DMS153 treated with DMSO at 0.1 percent for 48 hours (cell line): ENCODE data around the gene RDH13.
"Not testable (repeated sequence)": the region's sequence is repeated elsewhere in the genome, so short reads cannot be mapped to it uniquely, and the experiment has no call there.

ENCODE experiments used
- DNase-seq: peaks from one replicate; lab custom pipeline; 2025; ENCODE audit not compliant: unreplicated experiment; lab: John Stamatoyannopoulos, UW

Gene RDH13

DNA sequence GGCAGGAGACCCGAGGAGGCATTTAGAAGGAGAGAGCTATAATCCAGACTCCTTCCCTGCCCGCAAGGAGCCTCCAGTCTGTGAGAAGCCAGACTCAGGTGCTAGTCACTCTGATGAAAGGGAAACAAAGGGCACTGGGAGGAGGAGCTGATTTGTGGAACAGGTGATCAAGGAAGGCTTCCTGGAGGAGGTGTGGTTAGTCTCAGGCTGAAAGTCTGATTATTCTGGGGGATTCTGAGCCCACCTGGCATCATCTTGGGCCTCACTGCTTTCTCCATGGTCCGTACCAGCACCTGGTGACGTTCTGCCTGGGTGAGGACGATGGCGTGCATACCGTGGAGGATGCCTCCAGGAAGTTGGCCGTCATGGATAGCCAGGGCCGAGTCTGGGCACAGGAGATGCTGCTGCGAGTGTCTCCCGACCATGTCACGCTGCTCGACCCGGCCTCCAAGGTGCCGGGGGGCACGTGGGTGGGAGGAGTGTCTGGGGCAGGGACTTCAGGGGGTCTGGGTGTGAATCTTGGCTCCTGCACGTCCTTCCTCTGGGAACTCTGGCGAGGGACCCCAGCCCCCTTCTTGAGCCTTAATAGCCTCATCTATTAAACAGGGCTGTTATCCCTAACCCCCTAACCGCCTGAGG is 16.6 kb upstream of the RDH13 start:
- DNase-seq: no peak

DNA sequence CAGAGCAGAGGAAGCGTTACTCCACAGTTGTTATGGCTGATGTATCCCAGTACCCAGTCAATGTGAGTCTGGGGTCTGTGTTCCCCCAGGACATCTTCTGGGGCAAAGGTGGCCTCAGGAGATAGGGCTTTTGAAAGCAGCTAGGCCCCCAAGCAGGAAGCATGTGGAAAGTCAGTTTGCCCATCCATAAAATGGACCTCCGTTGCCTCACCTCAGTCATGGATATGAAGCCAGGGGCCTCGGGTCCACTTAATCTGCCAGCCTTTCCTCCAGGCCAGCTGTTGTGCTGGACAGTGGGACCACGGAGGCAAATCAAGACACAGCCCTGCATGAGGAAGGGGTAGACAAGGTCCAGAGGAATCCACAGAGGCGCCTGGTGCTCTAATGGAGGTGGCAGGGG is 16.0 kb upstream of the RDH13 start:
- no peak for DNase-seq

DNA sequence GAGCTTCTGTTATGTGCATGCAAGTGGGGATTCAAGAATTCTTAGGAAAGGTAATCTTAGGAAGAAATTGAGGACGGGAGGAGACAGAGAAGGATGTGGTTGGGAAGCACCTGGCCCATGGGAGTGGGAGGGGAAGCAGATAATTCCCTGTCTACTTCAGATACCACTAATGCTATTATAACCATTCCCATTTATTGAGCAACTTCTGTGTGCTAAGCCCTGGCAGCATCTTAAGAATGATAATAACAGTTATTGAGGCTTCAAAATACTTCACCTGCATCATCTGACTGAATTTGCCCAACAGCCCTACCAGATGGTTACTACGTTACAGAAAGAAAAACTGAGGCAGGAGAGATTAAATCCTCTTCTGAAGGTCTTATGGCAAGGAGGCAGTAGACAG is 14.2 kb upstream of the RDH13 start:
- no peak for DNase-seq

DNA sequence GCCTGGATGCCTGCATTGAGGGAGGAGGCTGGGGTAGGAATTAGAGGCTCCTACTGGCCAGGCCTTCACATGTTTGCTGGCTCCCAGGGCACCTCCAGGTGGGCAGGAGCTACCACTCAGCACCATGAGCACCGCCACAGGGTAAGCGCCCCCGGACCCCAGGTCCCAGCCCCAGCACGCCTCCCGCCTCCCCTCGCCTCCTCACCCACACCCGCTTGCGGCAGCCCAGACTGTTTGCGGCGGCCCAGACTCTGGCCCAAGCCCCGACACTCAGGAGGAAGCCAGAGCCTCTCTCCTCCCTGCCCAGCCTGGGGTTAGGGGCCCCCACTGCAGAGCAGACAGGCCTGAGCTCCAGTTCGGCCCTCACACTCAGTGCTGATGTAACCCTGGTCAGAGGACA is 13.4 kb upstream of the RDH13 start:
- DNase-seq: no peak

DNA sequence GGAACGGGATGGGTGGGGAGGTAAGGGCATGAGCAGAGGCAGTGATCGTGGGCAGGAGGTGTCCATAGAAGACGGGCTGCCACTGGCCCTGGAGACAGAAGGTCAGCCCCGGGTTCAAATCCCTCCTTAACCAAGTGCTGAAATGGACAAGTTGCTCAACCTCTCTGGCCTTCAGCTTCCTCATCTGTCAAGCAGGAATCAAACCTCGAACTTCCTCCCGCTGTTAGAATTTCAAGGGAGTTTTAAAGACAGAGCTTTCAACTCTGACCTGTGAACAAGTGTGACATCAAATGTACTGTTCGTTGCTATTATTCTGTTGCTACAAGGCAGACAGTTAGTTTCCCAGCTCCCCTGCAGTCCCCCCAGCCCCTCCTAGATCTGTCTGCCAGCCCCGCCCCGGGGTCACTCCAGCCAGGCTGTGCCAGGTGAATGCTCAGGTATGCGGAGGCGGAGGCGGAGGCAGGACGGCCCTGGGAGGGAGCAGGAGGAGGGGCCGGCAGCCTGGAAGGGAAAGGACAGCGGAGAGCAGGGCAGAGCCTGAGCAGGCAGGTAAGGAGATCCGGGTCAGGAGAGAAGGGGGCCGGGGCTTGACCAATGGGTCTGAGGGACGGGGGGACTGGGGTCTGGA is 12.5 kb upstream of the RDH13 start, which contains the start of gene EPS8L1:
TSS of gene EPS8L1 (plus strand) at position 499 of the 628 bp plus-strand sequence. CDS start 576 bp downstream, outside the sequence.
- DNase-seq: no peak

DNA sequence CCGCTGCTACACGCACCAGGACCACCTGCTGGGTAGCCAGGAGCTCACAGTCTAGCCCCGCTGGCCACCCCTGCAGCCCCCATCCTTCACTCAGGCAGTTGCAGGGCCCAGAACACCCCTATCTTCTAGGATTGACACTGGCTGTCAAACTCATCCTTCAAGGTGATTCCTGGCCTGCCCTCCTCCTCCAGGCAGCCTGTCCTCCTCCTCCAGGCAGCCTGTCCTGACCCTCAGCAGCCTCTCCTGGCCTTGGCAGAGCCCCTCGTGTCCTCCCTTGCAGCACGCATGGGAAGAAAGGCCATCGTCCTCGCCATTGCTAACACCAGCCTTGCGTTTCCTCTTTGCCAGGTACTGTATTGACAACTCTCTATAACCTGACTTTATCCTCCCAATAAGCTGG is 9.0 kb upstream of the RDH13 start:
- no peak for DNase-seq

DNA sequence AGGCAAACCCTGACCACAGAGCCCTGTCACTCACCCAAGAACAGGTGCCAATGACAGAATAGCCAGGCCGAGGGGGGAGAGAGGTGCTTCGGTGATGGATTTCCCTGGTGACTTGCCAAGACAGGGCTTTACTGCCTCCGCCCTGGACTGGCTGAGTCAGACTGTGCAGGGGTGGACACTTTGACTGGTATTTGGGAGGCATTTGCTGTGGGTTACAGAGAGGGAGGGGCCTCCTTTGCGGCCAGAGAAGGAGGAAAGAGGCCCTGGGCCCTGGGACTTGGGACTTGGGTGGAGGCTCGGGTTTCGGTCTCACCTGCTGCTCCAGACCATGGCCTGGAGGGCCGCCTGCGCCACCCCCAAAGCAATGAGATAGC is 8.2 kb upstream of the RDH13 start:
- DNase-seq: no peak

DNA sequence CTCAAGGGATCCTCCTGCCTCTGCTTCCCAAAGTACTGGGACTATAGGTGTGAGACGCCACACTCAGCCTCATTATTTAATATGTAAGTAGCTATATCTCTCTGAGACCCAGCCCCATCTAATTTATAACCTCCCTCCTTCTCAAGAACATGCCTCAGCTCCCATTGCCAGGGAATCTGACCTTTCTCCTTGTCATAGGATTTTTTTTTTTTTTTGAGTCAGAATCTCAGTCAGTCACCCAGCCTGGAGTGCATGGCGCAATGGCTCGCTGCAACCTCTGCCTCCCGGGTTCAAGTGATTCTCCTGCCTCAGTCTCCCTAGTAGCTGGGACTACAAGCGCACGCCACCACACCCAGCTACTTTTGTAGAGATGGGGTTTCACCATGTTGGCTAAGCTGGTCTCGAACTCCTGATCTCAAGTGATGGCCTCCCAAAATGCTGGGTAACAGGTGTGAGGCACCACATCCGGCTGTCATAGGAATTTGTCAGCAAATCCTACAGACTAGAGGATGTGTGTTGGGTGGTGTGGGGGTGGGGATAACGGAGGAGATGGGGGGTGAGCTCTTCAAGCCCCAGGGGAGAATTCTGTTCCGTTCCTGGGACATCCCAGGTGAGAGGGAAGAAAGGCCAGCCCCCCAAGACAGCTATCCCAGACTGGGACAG is 7.6 kb upstream of the RDH13 start:
- DNase-seq: no peak

DNA sequence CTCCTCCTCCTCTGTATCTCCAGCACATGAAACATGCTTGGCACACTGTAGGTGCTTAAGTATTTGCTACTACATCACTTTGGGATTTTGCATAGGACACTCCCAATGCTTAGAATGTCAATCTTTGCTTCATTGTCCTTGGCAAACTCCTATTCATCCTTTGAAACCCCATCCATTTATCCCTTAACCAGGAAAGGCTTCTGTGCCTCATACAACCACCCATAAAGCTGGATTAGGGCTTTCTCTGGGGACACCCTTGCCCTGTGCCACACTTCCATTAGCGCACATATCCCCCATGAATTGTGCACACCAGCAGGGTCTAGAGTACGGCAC is 6.9 kb upstream of the RDH13 start:
- DNase-seq: no peak

DNA sequence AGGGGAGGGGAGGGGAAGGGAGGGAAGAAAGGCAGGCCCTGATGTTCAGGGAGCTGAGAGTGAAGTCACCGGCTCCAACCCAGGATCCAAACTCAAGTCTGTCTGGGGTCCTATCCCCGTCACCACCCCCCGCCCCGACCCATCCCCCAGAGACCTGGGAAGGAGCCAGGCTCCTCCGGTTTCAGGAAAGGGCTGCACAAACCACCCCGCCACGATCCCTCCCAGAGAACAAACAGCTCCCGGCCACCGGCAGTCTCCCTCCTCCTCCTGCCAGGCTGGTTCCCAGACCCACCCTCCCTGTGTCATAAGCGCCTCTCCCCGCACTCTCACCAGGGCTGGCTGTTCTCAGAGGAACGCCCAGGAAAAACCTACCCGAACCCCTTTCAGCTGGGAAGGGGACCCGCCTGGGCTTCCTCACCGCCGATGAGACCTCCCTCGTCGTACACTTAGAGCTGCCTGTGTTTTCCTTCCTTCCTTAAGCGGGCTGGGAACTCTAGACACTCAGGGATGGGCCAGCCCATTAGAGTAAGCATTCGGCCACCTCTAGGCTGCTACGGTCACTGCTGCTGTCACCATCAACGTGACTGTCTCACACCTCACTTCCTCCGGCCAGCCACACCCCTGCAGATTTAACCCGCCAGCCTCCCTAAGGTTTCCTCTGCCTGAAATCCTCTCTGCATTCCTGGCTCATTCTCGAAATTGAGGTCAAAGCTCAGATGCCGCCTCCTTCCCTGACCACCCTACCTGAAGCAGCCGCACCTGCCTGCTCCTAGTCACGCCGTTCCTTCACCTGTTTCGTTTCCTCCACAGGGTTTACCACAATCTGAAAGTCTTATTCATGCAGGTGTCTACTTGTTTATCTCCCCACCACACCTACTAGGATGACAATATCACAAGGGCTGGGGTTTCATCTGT is 6.3 kb upstream of the RDH13 start:
- peak; percentile 29 for DNase-seq

DNA sequence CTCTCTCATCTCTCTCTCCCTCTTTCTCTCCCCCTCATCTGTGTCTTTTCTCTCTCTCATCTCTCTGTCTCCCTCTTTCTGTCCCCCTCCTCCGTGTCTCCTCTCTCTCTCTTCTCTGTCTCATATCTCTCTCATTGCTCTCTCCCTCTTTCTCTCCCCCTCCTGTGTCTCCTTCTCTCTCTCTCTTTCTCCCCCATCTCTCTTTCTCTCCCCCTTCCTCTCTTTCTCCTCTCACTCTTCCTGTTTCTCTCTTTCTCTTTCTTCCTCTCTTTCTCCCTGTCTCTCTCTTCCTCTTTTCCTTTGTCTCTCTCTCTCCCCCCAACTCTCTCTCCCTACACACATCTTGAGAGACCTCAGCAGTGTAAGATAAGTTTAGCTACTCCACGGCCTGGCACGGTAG is 4.9 kb upstream of the RDH13 start:
- DNase-seq: no peak

DNA sequence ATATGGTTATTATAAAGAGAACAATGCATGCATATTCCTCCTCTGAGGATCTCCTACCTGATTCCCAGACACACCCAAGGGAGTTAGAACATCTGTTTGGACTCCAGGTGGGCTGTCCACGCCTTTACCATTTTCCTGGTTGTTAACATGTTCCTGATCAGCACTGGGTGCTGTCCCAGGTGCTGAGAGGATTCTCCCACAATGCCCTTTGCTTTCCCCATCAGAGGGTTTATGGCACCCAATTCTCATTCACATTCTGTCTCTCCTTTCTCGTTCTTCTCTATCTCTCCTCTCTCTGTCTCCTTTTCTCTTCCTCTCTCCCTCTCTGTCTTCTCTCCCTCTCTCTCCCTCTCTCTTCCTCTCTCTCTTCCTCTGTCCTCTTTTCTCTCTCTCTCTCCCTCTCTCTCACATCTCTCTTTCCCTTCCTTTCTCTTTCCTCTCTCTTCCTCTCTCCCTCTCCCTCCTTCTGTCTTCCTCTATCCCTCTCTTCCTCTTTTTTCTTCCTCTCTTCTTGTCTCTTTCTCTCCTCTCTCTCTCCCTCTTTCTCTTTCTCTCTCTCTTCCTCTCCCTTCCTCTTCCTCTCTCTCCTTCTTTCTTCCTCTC is 3.3 kb upstream of the RDH13 start:
- no peak for DNase-seq

DNA sequence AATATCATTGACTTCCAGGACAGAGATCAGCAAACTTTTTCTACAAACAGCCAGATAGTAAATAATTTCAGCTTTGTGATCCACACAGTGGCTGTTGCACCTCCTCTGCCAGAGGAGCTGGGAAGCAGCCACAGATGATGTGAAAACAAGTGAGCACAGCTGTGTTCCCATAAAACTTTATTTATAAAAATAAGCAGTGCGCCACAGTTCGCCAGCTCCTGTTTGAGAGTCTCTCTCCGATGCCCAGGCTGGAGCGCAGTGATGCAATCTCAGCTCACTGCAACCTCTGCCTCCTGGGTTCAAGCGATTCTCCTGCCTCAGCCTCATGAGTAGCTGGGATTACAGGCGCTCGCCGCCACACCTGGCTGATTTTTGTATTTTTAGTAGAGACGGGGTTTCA is 2.6 kb upstream of the RDH13 start:
- not testable (repeated sequence) for DNase-seq

DNA sequence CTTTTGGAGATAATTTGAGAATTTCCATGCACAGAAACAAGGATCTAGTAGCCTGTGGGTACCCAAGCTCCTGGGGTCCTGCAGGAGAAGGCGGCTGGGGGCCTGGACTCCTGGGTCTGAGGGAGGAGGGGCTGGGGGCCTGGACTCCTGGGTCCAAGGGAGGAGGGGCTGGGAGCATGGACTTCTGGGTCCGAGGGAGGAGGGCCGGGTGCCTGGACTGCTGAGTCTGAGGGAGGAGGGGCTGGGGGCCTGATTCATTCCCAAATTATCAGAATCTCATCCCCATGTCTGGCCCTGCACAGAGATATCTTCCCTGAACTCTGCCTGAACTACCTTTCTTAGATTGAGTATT is 520 bp upstream of the RDH13 start:
- no peak for DNase-seq

DNA sequence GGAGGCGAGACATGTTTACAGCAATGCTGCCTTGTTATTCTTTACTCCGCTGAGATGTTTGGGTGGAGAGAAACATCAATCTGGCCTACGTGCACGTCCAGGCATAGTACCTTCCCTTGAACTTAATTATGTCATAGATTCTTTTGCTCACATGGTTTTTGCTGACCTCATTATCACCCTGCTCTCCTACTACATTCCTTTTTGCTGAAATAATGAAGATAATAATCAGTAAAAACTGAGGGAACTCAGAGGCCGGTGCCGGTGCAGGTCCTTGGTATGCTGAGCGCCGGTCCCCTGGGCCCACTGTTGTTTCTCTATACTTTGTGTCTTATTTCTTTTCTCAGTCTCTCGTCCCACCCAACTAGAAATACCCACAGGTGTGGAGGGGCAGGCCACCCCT is 2.7 kb downstream of the RDH13 start:
- not testable (repeated sequence) for DNase-seq

DNA sequence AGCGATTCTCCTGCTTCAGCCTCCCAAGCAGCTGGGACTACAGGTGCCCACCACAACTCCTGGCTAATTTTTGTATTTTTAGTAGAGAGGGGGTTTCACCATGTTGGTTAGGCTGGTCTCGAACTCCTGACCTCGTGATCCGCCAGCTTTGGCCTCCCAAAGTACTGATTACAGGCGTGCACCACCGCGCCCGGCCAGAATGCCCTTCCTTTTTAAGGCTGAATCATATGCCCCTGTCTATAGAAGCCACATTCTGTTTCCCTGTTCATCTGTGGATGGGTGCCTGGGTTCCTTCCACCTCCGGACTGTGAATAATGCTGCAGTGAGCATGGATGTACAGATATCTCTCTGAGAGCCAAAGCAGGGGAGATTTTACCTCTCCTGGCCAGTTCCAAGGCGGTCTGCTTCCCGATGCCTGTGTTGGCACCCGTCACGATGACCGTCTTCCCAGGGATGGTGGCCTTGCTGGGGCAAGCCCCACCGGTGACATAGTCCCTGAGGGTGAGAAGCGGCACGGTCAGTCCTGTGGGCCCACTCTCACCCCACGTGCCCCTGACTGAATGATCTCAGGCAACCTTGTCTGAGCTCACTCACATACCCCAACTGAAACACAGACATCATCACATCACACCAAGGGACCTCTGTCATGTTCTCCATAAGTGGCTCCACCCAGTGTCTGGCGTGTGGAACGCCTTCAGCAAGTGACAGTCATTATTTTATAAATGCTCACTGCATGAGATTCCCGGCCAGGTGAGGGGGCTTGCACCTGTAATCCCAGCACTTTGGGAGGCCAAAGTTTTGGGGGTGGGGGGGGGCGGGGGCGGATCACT is 4.0 kb downstream of the RDH13 start:
- no peak for DNase-seq

DNA sequence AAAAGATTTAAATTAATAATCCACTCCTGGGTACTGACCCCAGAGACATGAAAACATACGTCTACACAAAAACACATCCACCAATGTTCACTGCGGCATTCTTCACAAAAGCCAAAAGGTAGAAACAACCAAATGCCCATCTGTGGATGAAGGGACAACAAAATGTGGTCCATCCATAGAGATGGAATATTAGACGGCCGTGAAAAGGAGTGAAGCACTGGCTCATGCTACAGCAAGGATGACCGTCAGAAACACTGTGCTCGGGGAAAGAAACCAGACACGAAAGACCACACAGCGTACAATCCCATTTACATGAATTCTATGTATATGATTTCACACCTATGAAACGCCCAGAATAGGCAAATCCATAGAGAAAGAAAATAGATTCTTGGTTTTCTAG is 6.1 kb downstream of the RDH13 start:
- DNase-seq: no peak

DNA sequence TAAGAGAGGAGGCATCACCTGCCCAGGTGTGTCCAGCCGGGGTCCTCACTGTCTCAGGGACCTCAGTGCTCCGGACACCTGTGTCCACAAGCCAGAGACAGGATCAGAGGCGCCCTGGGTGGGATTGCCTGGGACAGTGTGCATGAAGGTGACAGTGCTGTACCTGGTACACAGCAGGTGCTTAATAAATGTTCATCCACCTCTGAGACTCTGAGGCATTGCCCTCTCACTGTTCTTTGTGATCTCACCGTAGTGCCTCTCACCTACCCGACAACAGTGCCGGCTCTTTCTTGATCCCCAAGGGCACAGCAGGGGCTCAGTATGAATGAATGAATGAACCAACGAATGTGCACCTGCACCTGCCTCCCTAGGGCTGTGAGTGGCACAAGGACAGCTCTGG is 9.2 kb downstream of the RDH13 start:
- DNase-seq: no peak

DNA sequence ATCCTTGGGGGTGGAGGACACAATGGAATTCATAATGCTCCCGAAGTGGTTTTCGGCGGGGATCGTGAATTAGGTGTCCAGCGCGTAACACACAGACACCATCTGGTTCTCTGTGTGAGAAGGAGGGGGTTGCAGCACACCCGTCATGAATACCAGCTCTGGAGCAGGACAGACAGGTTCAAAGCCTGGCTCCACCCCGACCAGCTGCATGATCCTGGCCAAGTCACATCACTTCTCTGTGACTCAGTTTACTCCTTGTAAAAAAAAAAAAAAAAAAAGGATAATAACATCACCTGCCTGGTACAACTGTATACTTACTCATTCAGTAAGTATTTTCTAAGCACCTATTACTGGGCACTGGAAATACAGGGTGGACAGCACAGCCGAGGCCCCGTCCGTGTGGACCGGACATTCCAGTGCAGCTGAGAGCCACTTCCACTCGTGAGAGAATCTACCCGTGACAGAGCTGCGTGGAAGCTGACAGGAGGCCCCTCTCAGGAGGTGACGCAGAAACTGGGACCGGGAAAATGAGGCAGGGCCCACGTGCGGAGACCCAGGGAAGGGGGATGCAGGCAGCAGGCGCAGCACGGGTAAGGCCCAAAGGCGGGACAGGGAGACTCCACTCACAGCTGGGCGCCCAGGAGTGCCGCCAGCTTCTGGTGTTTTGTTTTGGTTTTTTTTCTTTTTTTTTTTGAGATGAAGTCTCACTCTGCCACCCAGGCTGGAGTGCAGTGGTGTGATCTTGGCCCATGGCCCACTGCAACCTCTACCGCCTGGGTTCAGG is 12.0 kb downstream of the RDH13 start:
- no peak for DNase-seq

DNA sequence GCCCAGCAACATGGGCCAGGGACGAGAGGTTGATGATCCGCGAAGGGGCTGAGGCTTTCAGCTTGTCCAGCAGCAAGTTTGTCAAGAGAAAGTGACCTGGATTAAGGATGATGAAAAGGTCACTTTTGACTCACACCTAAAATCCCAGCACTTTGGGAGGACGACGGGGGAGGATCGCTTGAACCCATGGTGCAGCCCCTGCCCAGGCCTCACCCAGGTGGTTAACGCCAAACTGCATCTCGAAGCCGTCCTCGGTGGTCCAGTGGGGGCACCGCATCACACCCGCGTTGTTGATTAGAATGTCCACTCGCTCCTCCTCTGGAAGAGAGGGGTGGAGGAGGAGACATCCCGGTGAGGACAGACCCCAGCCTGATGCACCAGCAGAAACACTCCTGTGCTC is 14.5 kb downstream of the RDH13 start:
- DNase-seq: no peak
